Stimulated activated CD4-positive, alpha-beta T cell treated with anti-CD3 and anti-CD28 coated beads, TNF-alpha, amount 100 ng/mL, for 4 hours (primary cell): ENCODE results near the gene IFT57.
"Not testable (repeated sequence)": the region's sequence is repeated elsewhere in the genome, so short reads cannot be mapped to it uniquely, and the experiment has no call there.

Experiments
- DNase-seq, 3 experiments: peaks; one replicate each; pipeline ENCODE4 v3.0.0-alpha.2; 2020; ENCODE audit warnings: low read depth in 3 of 3

Gene IFT57

DNA sequence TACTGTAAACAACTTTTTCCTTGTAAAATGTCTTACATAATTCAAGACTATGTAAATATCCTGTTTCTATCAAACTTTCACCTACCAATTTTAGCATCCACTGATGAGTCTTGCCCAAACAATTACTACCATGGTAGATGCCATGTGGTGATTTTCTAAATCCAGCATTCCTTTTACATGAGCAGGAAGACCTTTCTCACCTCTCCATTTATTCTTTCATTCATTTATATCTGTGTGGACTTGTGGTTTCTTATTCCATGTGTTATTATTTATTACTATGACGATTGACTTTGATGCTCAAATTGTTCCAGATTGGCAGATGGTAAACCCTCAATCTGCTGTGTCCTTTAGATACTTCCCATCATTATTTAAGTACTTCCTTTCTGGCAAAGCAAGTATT is 62.4 kb downstream of the IFT57 start:
- DNase-seq, result no peak

DNA sequence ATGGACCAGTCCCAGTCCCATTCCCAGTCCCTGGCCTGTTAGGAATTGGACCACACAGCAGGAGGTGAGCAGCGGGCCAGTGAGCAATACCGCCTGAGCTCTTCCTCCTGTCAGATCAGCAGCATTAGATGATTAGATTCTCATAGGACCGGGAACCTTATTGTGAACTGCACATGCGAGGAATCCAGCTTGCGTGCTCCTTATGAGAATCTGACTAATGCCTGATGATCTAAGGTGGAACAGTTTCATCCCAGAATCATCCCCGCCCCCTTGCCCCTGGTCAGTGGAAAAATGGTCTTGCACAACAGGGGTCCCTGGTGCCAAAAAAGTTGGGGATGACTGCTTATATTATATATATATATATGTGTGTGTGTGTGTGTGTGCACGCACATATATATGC is 63.1 kb downstream of the IFT57 start:
- no peak for DNase-seq

DNA sequence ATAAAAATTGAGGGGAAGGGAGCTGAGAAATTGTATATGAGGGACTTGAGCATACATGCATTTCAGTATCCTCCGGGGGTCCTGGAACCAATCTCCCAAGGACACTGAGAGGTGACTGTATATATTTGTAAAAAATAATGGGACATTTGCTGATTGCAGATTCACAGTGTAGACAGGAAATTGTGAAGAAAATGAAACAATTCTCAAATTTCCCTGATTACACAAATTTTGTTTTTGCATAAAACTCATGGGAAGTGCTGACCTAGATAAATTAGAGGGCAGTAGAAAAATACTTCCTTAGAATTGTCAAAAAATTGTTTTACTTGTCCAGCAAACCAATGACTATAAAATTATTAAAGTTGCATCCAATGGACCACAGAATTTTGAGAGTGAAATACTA is 64.0 kb downstream of the IFT57 start:
- DNase-seq, result no peak

DNA sequence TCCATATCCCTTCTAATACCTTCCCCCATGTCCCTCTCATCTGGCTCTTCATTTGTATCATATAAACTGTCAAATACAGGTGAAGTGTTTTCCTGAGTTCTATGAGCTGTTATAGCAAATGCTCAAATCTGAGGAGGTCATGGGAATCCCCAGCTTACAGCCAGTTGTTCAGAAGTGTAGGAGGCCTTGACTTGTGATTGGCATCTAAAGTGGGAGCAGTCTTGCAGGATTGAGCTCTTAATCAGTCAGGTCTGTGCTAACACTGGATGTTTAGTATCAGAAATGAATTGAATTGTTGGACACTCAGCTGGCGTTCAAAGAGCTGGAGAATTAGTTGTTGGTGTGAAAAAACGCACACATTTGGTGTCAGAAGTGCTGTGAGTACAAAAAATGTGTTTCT is 65.0 kb downstream of the IFT57 start:
- DNase-seq, result no peak

DNA sequence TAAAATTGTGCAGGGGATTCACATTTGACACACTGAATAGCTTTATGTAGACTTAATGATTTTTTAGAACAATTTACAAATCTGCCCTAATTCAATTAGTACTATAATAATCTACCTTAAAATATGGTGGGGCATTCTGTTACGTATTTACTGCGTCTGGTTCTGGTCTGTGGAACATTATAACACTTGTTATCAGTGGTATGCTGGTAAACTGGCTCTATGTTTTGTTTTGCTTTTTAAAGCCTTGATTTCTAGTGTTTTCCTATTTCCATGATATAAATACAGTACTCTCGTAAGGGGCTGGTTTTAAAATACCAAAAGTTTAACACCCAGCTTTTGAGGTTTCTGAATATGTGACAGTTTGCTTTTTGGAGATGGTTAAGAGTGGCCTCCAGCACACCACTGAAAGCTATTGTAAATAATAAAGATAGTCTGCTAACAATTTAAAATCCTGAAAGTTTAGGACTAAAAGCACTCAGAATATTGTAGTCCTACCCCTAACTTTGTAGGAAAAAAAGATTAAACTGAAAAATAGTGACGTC is 65.8 kb downstream of the IFT57 start:
- no peak for DNase-seq

DNA sequence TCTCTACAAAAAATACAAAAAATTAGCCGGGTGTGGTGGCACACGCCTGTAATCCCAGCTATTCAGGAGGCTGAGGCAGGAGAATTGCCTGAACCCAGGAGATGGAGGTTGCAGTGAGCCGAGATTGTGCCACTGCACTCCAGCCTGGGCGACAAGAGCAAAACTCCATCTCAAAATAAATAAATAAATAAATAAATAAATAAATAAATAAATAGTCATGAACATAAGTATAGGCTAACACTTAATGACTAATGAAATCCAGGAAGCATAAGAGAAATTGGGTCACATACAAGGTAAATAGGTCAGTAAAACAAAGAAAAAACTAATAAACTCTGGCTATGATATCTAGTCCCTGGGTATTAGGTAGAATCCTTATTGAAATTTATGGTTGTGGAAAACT is 66.6 kb downstream of the IFT57 start:
- not testable (repeated sequence) for DNase-seq

DNA sequence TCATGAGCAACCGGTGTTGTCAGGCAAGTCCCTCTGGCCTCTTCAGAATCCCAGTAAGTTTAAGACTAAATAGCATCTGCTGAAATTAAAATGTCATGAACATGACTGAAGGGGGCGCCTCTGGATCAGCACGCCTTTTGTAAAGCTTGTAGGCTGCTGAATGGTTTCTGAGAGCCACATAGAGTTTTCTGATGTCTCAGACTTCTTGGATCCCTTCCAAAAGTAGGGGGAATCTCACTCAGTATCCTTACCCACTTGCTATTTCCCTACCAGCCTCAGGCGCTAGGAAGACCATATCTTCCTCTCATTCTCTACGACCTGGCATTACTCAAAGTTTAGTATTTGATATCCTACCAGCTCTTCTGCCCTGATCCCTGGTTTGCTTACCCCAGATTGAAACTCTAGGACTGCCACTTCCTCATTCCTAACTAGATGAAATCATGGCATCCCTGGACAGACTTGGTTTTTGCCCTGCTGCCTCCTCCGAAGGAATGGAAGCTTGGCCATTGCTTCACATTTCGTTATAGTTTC is 68.7 kb downstream of the IFT57 start:
- DNase-seq, result peak in 1 of 3 experiments; percentile 26

DNA sequence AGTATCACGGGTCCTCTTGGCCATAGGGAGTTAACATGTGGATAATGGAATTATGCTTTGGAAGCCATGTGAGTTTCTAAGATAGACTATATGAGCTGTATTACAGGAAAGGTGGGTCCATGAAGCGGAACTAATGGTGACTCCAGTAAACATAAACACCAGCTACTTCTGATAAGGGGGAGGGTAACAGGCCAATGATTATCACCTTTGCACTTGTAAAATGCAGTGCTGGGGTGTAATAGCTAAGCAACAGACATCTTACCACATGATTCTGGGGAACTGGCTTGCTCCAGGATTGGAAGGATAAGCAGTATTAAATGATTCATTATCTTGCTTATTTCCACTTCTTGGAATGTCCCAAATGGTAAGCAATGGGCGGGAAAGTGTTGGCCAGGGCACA is 70.0 kb downstream of the IFT57 start:
- no peak for DNase-seq

DNA sequence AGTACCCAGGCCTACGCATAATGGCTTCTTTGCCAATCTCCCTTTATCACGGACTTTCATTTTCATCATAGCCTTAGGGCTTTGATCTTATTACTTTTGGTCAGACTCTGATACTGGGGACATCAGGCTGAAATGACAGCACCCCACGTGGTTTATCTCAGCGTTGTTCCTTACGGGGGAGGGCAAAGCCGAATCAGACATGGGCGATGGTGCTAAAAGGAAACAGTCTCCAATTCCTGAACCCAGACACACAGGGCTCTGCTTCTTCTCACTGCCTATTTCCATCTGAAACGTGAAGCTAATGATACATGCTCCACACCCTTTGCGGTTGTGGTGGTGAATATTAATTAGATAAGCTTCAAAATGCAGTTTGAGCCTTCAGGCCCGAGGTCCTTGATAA is 72.0 kb downstream of the IFT57 start:
- no peak for DNase-seq

DNA sequence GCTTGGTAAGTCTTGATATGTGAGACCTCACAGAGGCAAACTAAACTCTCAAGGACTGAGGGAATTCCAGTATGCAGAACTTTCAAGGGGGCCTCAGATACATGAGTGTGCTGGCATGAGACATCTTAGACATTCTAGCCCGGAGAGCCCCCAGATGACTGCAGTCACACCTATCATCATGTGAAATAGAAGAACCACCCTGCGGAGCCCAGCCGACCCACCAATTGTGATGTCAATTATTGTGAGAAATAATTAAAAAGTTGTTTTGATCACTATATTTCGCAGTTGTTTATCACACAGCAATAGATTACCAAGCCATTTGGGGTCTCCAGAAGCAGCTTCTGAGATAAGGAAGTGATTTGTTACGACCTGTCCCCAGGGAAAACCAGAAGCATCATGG is 76.1 kb downstream of the IFT57 start:
- no peak for DNase-seq

DNA sequence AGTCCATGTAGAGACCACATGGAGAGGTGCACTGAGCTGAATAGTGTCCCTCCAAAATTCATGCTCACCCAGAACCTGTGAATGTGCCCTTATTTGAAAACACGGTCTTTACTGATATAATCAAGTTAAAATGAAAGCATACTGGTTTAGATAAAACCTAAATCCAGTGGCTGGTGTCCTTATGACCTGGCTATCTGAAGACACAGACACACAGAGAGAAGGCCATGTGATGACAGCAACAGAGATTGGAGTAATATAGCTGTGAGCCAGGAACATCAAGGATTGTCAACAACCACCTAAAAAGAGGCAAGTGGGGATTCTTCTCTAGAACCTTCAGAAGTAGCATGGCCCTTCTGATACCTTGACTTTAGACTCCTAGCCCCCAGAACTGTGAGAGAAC is 76.6 kb downstream of the IFT57 start:
- no peak for DNase-seq

DNA sequence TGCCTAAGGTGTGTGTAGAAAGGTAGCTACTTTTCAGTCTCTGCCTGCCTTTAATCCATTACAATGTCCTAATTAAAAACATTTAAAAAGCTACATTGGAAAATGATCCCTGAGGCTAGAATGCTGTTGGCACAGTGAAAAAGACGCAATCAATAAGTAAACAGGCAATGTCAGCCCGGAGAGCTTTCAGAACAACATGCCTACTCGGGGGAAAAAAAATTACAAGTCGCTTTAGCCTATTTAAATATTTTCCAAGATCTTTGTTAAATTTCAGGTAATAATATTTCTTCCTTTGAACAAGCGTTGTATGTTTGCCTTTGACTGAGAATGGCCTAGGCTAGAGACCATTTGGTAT is 84.8 kb downstream of the IFT57 start:
- no peak for DNase-seq

DNA sequence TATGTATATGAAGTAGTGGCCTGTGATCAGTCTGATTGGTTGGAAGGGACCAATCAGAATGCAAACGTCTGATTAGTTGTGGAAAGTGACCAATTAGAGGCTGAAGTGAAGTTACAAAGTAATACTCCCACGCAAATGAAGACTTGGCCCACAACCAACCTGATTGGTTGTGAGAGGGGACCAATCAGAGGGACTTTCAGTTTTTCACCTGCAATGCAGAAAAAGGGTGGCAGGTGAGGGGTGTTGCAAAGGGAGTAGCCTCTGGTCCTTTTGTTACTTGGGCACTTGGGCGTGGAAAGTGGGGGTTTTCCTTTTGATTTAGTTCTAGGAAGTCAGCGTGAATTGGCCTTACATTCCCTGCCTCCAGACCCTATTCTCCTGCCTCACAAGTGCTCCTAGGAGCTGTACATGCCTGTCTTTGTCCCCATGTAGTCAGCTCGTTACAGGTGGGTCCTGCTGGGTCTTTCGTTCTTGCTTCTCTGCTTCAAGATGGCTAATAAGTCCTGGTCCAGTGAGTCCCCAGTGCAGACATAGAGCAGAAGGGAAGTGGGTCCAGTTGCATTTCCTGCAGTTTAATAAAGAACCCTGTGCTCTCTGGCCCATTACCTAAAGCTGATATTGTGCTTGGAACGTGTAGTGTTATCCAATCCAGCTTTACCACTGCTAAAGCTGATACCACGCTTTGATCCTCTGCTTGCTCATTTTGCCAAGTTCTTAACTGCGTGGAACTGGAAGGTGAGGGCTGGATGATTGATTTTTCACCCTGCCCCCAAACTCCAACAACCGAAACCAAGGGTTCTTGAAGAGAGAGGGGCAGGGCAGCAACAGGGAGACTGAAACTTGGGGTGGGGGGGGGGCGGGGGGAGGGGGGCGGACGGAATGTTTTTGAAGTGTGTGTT is 85.4 kb downstream of the IFT57 start:
- DNase-seq, result no peak

DNA sequence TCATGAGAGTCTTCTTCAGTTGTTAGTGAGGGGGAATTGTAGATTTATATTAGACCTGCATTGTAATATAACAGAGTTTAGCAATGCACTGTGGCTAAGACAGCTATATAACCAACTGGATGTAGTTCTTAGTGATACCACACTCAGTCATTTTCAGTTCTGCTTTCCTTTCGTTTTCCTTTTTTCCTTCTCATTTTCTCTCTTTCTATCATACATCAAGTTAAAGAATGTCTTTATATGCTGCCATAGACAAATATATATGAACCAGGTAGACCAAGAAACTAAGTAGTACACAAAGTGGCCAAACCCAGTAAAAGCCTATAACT is 87.7 kb downstream of the IFT57 start:
- DNase-seq, result no peak

DNA sequence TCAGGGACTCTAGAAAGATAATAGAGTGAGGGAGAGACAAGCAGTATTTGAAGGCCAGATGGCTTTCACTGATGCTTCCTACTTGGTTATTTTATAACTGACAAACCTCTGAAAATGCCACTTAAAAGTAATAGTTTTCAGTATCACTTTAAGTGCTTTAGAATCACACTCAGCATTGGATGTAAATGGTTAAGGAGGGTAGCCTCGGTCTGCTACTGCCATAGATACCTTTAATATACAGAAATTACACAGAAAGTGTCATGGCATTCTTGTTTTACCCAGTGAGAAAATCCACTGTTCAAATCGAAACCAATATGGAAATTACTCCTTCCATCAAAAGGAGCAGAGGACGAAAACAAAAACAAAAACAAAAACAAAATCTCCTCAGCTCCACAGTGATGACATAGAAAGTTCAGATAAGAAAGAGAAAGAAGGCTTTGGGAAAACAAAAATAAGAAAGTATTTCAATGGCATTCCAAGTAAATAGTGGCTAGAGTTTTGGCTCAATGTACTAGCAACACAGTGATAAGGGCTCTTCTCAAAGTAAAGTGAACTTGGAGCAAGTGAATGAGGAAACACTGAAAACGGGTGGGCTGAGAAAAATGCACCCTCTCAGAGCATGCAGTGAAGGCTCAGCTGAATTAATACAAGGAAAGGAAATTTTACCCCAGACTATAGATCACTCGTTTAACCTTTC is 88.2 kb downstream of the IFT57 start:
- no peak for DNase-seq

DNA sequence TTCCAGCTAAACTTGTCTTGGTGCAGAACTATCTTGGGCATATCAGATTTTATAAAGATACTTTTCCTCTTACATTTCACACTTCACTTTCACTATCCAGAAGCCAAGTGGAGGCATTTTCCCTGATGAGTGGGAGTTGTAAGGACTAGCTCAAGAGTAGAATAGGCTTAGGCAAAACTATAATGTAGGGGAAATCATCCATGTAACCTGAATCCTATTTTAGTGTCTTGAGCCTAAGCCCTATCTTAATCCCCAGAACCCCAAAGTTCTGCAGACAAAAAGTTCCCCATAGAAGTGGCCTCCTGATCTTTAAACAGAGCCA is 89.2 kb downstream of the IFT57 start:
- DNase-seq, result no peak

DNA sequence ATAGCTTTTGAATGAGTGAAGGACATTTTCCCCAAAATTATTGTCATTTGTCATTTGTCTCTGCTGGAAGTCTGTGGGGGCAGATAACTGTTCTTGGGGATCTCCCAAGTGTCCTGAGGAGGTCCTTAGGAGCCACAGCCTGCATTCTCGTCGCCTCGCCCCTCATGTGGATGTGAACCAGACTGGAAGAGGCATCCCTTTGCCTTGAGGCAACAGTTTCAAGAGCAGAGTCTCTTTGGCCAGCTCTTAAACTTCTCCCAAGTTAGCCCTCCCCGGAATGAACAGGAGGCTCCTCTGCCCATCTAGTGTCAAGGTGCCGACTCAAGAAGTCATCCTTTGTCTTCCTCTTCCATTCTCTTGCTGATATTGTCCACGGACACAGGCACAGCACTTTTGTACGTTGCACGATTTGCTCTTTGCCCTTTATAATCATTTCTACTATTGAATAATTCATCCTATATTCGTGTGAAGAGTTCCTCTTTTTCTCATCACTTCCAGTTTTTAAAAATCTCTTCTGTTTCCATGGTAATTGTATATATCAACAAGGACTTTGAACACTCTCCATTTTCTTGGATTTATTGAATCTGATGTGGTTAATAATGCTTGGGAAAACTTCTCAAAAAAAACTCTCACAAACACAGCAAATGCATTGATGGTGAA is 90.6 kb downstream of the IFT57 start:
- DNase-seq, result no peak

DNA sequence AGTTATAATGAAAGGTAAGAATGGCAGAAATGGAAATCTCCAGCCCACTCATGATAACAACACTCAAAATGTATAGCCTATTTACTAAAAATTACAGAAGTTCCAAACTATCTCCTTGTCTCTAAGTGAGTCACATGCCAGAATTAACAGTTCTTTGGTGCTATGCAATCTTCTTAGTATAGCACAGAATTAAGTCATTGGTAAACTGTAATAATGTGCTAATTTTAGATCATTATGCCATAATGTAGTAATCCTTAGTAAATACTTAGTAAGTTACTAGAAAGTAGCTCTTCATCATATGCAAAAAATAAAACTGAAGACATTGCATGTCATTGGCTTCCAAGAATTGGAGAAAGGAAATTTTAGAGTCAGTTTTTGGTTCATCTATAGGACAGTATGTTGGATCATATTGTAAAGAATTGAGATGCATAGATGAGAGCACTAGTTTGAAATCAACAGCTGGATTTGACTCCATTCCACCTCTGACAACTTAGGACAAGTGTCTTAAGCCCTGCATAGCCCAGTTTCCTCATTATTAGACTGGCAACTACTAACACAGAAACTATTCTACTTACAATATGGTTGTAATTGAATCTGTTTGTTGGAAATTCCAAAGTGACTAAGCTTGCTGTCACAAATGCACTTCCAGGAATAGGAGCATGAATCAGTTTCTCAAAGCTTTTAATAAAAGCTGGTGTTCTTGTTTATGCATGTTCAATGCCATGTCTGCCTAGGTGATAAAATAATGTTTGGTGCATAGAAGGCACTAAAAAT is 91.3 kb downstream of the IFT57 start:
- DNase-seq, result no peak

DNA sequence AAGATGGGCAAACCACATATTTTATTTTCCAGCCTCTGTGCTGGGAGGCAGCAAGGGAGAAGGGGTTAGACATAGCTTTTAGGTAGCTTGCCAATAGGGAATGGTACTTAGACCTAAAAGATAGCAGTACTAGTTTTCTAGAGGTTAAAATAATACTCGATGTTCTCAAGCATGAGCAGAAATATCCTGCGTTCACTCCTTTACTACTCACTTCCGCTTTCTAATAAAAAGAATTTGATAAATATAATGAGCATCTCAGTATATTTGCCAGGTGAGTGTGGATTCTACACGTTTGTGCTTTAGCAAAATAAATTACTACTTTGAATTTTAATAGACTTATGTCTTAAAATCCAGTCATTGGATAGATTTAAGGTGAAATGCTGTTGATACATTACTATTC is 92.0 kb downstream of the IFT57 start:
- no peak for DNase-seq

DNA sequence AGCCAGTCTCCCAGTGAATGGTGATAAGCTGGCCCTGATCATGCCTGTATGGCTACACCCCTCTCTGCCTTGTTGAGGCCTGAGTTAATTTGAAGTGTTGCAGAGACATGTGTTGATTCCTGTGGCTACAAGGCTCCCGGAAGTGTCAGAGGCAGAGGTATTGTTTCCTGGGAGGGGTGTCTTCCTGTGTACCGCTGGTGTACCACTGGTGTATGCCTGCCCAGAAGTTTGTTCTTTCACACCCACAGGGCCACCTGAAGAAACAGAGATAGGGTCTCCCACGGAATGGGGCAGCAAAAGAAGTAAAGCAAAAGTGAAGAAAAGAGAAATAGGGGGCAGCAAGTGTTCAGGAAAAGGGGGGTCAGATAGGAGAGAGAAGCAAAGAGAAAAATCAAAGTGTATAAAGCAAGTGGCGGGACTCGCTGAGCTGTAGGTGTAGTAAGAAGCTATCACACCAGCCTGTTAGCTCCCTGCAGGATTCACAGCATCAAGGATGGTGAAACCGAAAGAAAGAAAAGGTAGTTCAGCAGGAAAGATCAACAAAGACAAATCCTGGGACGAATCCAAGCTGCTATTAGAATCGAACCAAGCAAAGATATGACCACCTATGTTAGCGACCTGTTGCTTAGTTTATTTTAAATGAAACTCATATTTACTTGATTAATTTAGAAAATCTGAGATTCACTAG is 94.8 kb downstream of the IFT57 start:
- DNase-seq, result peak in 2 of 3 experiments; percentile 50 to 52

DNA sequence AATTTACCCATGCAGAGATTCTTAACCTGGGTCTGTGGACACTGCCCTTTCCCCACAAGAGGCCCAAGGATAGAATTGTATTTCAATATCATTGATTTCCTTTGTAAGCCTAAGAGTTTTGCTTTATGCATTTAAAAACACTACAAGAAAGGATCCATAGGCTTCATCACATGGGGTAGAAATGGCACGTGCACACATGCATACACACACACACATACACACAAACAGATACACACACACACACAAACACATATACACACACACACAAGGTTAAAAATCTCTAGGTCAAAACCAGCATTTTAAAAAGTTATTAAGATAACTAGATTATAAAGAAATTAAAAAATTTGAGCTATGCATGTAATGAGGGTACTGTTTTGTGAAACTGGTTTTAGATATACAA is 95.9 kb downstream of the IFT57 start:
- no peak for DNase-seq
